ENCODE measurements around the gene OPRD1.

OPRD1 gene

DNA sequence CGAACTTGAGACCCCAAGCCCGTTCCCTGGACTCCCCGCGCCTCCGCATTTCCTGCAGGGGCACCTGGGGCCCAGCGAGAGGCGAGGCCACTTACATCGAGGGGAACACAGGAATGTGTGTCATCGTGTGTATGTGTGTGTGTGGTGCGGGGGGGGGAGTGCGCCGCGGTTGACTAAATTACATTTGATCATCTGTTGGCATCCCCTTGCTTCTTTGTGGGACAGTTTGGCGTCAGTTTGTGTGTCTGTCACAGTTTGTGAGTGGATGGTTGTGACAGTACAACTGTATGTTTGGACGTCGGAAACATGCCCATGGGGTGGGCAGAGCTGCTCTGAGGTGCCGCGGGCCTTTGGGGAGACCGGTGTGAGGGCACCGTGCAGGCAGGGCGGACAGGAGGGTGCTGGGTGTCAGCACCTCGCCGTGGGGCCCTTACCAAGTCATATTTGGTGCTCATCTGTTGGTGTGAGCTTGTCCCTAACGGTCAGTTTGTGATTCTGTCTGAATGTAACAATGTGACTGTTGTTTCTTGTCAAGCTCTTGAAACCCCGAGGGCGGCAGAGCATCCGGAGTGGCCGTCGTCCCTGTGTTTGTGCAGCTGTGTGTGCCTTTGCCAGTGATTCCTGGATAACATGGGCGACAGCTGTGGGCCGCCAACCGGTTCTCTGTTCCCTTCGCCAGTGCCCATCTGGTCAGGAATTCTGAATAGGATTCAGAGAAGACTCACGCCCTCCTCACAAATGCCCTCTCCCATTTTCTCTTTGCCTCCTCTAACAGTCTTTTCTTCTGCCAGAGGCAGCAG, 899 bp downstream of the OPRD1 start:
- CTCF ChIA-PET: interaction anchor here (0.6 kb wide), 1 partner anchor 583 kb away, joined by 3 read pairs; no protein-coding TSS in a partner anchor
- Histone ChIP-seq H3K4me1 (ENCODE audit: control insufficient read depth, insufficient read depth, low read length) (no peaks in the 10 kb centered on the region), H3K27ac (ENCODE audit: extremely low read depth, low read depth, low read length) (no peak overlapping the region), H3K36me3 (ENCODE audit: control insufficient read depth in 2 of 2, insufficient read depth in 1 of 2, low read length in 2 of 2) (no peaks in the 10 kb centered on the region), H3K4me3 (ENCODE audit: low read depth, low read length) (no peak overlapping the region), H3K9me3 (ENCODE audit: control insufficient read depth, insufficient read depth, low read depth, low read length) (no peaks in the 10 kb centered on the region)
- POLR2A ChIA-PET: interaction anchor here (0.8 to 0.9 kb wide), 2 partner anchors 64 to 172 kb away, joined by 3 read pairs; no protein-coding TSS in a partner anchor
- no peak for TF ChIP-seq ZNF146 (tag by site-specific recombination; IDR thresholded peaks at IDR 0.05)
- TF ChIP-seq ZNF211 (tag by site-specific recombination; IDR thresholded peaks at IDR 0.05; ENCODE audit: low read depth): no peak
- no peak for TF ChIP-seq ZNF830 (tag by site-specific recombination; IDR thresholded peaks at IDR 0.05; ENCODE audit: low read depth)
- TF ChIP-seq ZNF707 (tag by site-specific recombination; IDR thresholded peaks at IDR 0.05): no peak
- TF ChIP-seq ZNF433 (tag by site-specific recombination; IDR thresholded peaks at IDR 0.05; ENCODE audit: low read depth): no peak
- TF ChIP-seq FEZF1 (tag by site-specific recombination; IDR thresholded peaks at IDR 0.05): no peak
- TF ChIP-seq, protein P1, sequence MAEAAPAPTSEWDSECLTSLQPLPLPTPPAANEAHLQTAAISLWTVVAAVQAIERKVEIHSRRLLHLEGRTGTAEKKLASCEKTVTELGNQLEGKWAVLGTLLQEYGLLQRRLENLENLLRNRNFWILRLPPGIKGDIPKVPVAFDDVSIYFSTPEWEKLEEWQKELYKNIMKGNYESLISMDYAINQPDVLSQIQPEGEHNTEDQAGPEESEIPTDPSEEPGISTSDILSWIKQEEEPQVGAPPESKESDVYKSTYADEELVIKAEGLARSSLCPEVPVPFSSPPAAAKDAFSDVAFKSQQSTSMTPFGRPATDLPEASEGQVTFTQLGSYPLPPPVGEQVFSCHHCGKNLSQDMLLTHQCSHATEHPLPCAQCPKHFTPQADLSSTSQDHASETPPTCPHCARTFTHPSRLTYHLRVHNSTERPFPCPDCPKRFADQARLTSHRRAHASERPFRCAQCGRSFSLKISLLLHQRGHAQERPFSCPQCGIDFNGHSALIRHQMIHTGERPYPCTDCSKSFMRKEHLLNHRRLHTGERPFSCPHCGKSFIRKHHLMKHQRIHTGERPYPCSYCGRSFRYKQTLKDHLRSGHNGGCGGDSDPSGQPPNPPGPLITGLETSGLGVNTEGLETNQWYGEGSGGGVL (tag by site-specific recombination; IDR thresholded peaks at IDR 0.05): no peak
- no peak for TF ChIP-seq ZNF184 (tag by site-specific recombination; IDR thresholded peaks at IDR 0.05)
- TF ChIP-seq, protein P2, sequence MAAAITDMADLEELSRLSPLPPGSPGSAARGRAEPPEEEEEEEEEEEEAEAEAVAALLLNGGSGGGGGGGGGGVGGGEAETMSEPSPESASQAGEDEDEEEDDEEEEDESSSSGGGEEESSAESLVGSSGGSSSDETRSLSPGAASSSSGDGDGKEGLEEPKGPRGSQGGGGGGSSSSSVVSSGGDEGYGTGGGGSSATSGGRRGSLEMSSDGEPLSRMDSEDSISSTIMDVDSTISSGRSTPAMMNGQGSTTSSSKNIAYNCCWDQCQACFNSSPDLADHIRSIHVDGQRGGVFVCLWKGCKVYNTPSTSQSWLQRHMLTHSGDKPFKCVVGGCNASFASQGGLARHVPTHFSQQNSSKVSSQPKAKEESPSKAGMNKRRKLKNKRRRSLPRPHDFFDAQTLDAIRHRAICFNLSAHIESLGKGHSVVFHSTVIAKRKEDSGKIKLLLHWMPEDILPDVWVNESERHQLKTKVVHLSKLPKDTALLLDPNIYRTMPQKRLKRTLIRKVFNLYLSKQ (tag by site-specific recombination; IDR thresholded peaks at IDR 0.05; ENCODE audit: borderline replicate concordance): no peak
- TF ChIP-seq, protein P3, sequence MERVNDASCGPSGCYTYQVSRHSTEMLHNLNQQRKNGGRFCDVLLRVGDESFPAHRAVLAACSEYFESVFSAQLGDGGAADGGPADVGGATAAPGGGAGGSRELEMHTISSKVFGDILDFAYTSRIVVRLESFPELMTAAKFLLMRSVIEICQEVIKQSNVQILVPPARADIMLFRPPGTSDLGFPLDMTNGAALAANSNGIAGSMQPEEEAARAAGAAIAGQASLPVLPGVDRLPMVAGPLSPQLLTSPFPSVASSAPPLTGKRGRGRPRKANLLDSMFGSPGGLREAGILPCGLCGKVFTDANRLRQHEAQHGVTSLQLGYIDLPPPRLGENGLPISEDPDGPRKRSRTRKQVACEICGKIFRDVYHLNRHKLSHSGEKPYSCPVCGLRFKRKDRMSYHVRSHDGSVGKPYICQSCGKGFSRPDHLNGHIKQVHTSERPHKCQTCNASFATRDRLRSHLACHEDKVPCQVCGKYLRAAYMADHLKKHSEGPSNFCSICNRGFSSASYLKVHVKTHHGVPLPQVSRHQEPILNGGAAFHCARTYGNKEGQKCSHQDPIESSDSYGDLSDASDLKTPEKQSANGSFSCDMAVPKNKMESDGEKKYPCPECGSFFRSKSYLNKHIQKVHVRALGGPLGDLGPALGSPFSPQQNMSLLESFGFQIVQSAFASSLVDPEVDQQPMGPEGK (tag by site-specific recombination; IDR thresholded peaks at IDR 0.05): no peak
- no peak for TF ChIP-seq ZNF843 (tag by site-specific recombination; IDR thresholded peaks at IDR 0.05)
- TF ChIP-seq KLF16 (tag by site-specific recombination; IDR thresholded peaks at IDR 0.05): no peak
- no peak for TF ChIP-seq ZFP3 (tag by site-specific recombination; IDR thresholded peaks at IDR 0.05; ENCODE audit: low read depth)

DNA sequence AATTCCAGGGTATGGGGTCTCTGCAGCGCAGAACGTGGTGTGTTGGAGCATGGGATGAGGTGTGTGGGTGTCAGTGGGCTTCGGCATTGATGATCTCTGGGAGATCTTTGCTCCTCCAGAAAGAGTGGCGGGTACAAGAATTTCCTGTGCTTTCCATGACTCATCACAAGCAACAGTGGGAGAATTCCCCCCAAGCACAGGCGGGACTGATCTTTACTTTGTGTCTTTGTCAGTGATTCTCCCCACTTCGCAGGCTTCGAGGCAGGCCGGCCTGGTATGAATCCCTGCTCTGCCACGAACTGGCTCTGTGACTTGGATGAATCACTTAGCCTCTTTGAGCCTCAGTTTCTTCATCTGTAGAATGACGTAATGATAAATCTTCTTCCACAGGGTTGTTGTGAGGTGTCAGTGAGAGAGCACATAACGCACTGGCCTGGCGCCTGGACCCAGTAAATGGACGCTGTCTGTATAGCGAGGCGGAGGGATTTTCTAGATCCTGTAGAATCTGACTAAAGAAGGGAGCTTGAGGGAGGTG, 2.0 kb downstream of the OPRD1 start:
- Histone ChIP-seq H3K36me3 (ENCODE audit: control insufficient read depth in 2 of 2, insufficient read depth in 1 of 2, low read length in 2 of 2) (no peaks in the 10 kb centered on the region), H3K4me1 (ENCODE audit: control insufficient read depth, insufficient read depth, low read length) (no peaks in the 10 kb centered on the region), H3K27ac (ENCODE audit: extremely low read depth, low read depth, low read length) (no peak overlapping the region), H3K9me3 (ENCODE audit: control insufficient read depth, insufficient read depth, low read depth, low read length) (no peaks in the 10 kb centered on the region), H3K4me3 (ENCODE audit: low read depth, low read length) (no peak overlapping the region)
- POLR2A ChIA-PET: no interaction called here
- CTCF ChIA-PET: no interaction called here
- TF ChIP-seq ZNF658 (tag by site-specific recombination; IDR thresholded peaks at IDR 0.05) (no peak), ZNF354C (tag by site-specific recombination; IDR thresholded peaks at IDR 0.05; ENCODE audit: borderline replicate concordance, low read depth) (no peak), ZNF707 (tag by site-specific recombination; IDR thresholded peaks at IDR 0.05) (no peak), ZNF701 (tag by site-specific recombination; IDR thresholded peaks at IDR 0.05) (no peak), ZNF184 (tag by site-specific recombination; IDR thresholded peaks at IDR 0.05) (no peak), KLF16 (tag by site-specific recombination; IDR thresholded peaks at IDR 0.05) (no peak), ZNF157 (tag by site-specific recombination; IDR thresholded peaks at IDR 0.05) (no peak), ZNF311 (tag by site-specific recombination; IDR thresholded peaks at IDR 0.05; ENCODE audit: borderline replicate concordance) (no peak), ZNF23 (tag by site-specific recombination; IDR thresholded peaks at IDR 0.05; ENCODE audit: borderline replicate concordance) (no peak), ZNF140 (tag by site-specific recombination; IDR thresholded peaks at IDR 0.05) (no peak), ZXDB (tag by site-specific recombination; IDR thresholded peaks at IDR 0.05) (no peak), ZNF133 (tag by site-specific recombination; IDR thresholded peaks at IDR 0.05) (no peak), KLF10 (tag by site-specific recombination; IDR thresholded peaks at IDR 0.05) (no peak)
- TF ChIP-seq, protein P4, sequence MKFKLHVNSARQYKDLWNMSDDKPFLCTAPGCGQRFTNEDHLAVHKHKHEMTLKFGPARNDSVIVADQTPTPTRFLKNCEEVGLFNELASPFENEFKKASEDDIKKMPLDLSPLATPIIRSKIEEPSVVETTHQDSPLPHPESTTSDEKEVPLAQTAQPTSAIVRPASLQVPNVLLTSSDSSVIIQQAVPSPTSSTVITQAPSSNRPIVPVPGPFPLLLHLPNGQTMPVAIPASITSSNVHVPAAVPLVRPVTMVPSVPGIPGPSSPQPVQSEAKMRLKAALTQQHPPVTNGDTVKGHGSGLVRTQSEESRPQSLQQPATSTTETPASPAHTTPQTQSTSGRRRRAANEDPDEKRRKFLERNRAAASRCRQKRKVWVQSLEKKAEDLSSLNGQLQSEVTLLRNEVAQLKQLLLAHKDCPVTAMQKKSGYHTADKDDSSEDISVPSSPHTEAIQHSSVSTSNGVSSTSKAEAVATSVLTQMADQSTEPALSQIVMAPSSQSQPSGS (tag by site-specific recombination; IDR thresholded peaks at IDR 0.05; ENCODE audit: low read depth): no peak

Measured in HEK293 (cell line).